CD4-positive, alpha-beta T cell (primary cell): Measurements from ENCODE around the gene SPDEF. TPM values are rescaled to one million over a fixed set of nuclear protein-coding genes. Genes with fewer than 3 reads are reported as not detected.

Experiments
- ATAC-seq: fragments of 200-7000 bp; cut with Tn5 transposase; one replicate; pipeline ENCODE4 v1.10.0; 2022; ENCODE audit warnings: mild to moderate bottlenecking; ENCODE audit not compliant: poor library complexity
- CTCF ChIA-PET: fragments of 350-600 bp; sonication (Branson Sonifier 250); formaldehyde crosslinking; loops from one replicate; lab custom pipeline; 2021; ENCODE audit warnings: antibody characterized with exemption, inconsistent platforms; lab: Charles Lee
- POLR2A ChIA-PET: fragments of 350-600 bp; sonication (Branson Sonifier 250); formaldehyde crosslinking; loops from one replicate; lab custom pipeline; 2021; ENCODE audit warnings: antibody characterized with exemption, inconsistent platforms; lab: Charles Lee
- DNase-seq, 14 experiments: peaks; one replicate each; pipeline ENCODE4 v3.0.0-alpha.2; 2013 to 2020; ENCODE audit warnings: mixed read lengths in 2 of 14
- H3K27ac ChIP-seq, 2 donors: one replicate each; pipeline versions ENCODE4 v1.5.1 to v1.7.0; 2013; ENCODE audit warnings: low read length in 2 of 2, low read depth in 1 of 2, mild to moderate bottlenecking in 1 of 2
- H3K27me3 ChIP-seq, 2 experiments: 1 replicate in 1 of 2; 2 replicates in 1 of 2; pipeline versions ENCODE4 v1.6.1 to v1.7.0; 2013; ENCODE audit warnings: low read length in 2 of 2, control low read depth in 1 of 2, mild to moderate bottlenecking in 1 of 2, moderate library complexity in 1 of 2; ENCODE audit not compliant: insufficient read depth in 2 of 2, control insufficient read depth in 1 of 2
- H3K36me3 ChIP-seq: one replicate; pipeline ENCODE4 v1.6.1; 2013; ENCODE audit warnings: low read length, control low read depth; ENCODE audit not compliant: insufficient read depth
- H3K4me1 ChIP-seq: one replicate; pipeline ENCODE4 v1.6.1; 2013; ENCODE audit warnings: low read length, control low read depth; ENCODE audit not compliant: insufficient read depth
- H3K4me3 ChIP-seq: one replicate; pipeline ENCODE4 v1.5.1; 2013; ENCODE audit warnings: mild to moderate bottlenecking, low read length, moderate library complexity
- H3K9me3 ChIP-seq, 2 experiments: 1 replicate in 1 of 2; 2 replicates in 1 of 2; pipeline versions ENCODE4 v1.6.1 to v1.7.0; 2013; ENCODE audit warnings: low read length in 2 of 2, mild to moderate bottlenecking in 2 of 2, control low read depth in 1 of 2, moderate library complexity in 1 of 2; ENCODE audit not compliant: control insufficient read depth in 1 of 2, insufficient read depth in 1 of 2
- H3K27ac Mint-ChIP-seq: one replicate; pipeline ENCODE4 v1.8.0; 2020; ENCODE audit warnings: mixed read lengths
- H3K27me3 Mint-ChIP-seq: one replicate; pipeline ENCODE4 v1.8.0; 2021; ENCODE audit warnings: mixed read lengths
- H3K36me3 Mint-ChIP-seq: one replicate; pipeline ENCODE4 v1.8.0; 2021; ENCODE audit warnings: low read depth, mixed read lengths
- H3K4me1 Mint-ChIP-seq: one replicate; pipeline ENCODE4 v1.8.0; 2021; ENCODE audit warnings: low read depth, mixed read lengths
- H3K4me3 Mint-ChIP-seq: one replicate; pipeline ENCODE4 v1.8.0; 2020; ENCODE audit warnings: mild to moderate bottlenecking, mixed read lengths
- H3K9me3 Mint-ChIP-seq: one replicate; pipeline ENCODE4 v1.8.0; 2020; ENCODE audit warnings: mixed read lengths
- CTCF ChIP-seq: fragments of 200-600 bp; IDR thresholded peaks from one replicate; pipeline ENCODE4 v1.8.0; 2022; ENCODE audit warnings: antibody characterized with exemption, mild to moderate bottlenecking
- intact Hi-C, 2 experiments: fragments of 100-400 bp; cut with DNase I in 1 of 2; cut with micrococcal nuclease in 1 of 2; formaldehyde crosslinking; loops; one replicate each; pipeline versions ENCODE4 v1.15.1 to v1.9.0; 2023 to 2025; cut with DNase I, micrococcal nuclease
- total RNA-seq, 174 experiments: library from RNA in 2 of 174; stranded (reverse) in 2 of 174; gene quantifications; one replicate each; pipeline ENCODE4 v1.2.3 and lab custom pipeline; 2021 to 2026

SPDEF gene
- total RNA-seq, 2 experiments from 2014 or later, result 0.17 to 0.36 TPM

DNA sequence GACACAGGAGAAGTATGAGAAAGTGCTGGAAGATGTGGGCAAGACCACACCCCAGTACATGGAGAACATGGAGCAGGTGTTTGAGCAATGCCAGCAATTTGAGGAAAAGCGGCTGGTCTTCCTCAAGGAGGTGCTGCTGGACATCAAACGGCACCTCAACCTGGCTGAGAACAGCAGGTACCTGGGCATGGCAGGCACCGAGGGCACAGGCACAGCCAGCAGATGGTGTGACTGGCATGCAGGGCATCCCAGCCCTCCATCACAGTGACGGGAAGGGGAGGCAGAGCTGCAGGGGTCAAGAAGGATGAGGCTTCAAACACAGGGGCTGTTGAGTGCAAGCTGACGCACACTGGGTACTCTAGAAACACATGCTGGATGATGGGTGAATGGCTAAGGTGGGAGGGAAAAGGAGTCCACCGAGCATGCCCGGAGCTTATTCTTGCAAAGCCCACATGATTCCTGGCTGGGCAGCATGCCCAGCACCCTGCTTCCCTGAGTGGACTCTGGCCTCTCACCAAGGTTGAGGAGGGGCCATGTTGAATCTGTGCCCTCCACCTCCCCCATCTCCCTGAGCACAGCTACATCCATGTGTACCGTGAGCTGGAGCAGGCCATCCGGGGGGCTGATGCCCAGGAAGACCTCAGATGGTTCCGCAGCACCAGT, 26.3 kb downstream of the SPDEF start:
- intact Hi-C loops, result loop anchor here in 1 of 2 experiments (5.0 to 10.0 kb wide), 8 partner anchors 102 to 745 kb away; partner anchors contain the start of genes ANKS1A, BLTP3A, HMGA1 and ILRUN
- POLR2A ChIA-PET, result no interaction called here
- DNase-seq (no peak), ATAC-seq (no peak)
- Histone ChIP-seq H3K27me3 (no peaks in the 10 kb centered on the region), H3K9me3 (no peaks in the 10 kb centered on the region), H3K4me3 (no peak overlapping the region), H3K27ac (no peak overlapping the region), H3K36me3 (no peaks in the 10 kb centered on the region), H3K4me1 (peaks cover 15% of the 10 kb centered on the region)
- H3K27me3 Mint-ChIP-seq, result no peaks in the 10 kb centered on the region
- CTCF ChIA-PET, result no interaction called here
- TF ChIP-seq CTCF, result no peak
- H3K4me3 Mint-ChIP-seq, result no peak overlapping the region
- no peak overlapping the region for H3K27ac Mint-ChIP-seq
- H3K9me3 Mint-ChIP-seq, result no peaks in the 10 kb centered on the region
- peaks cover 11% of the 10 kb centered on the region for H3K4me1 Mint-ChIP-seq
- no peaks in the 10 kb centered on the region for H3K36me3 Mint-ChIP-seq

GRCh38 chr6:34528996-34529664, 27.0 kb downstream of the SPDEF start:
- Mint-ChIP-seq H3K4me1 (peaks cover 11% of the 10 kb centered on the region), H3K9me3 (no peaks in the 10 kb centered on the region), H3K4me3 (no peak overlapping the region), H3K27ac (no peak overlapping the region), H3K27me3 (no peaks in the 10 kb centered on the region), H3K36me3 (no peaks in the 10 kb centered on the region)
- CTCF ChIA-PET, result no interaction called here
- no peaks in the 10 kb centered on the region for H3K27me3 ChIP-seq
- no peaks in the 10 kb centered on the region for H3K9me3 ChIP-seq
- H3K4me3 ChIP-seq, result no peak overlapping the region
- no peak overlapping the region for H3K27ac ChIP-seq
- peaks cover 15% of the 10 kb centered on the region for H3K4me1 ChIP-seq
- TF ChIP-seq CTCF, result no peak
- ATAC-seq, result no peak
- POLR2A ChIA-PET, result no interaction called here
- H3K36me3 ChIP-seq, result no peaks in the 10 kb centered on the region
- no peak for DNase-seq
- intact Hi-C loops, result loop anchor here in 1 of 2 experiments (5.0 to 10.0 kb wide), 8 partner anchors 102 to 744 kb away; partner anchors contain the start of genes ANKS1A, BLTP3A, HMGA1 and ILRUN

DNA sequence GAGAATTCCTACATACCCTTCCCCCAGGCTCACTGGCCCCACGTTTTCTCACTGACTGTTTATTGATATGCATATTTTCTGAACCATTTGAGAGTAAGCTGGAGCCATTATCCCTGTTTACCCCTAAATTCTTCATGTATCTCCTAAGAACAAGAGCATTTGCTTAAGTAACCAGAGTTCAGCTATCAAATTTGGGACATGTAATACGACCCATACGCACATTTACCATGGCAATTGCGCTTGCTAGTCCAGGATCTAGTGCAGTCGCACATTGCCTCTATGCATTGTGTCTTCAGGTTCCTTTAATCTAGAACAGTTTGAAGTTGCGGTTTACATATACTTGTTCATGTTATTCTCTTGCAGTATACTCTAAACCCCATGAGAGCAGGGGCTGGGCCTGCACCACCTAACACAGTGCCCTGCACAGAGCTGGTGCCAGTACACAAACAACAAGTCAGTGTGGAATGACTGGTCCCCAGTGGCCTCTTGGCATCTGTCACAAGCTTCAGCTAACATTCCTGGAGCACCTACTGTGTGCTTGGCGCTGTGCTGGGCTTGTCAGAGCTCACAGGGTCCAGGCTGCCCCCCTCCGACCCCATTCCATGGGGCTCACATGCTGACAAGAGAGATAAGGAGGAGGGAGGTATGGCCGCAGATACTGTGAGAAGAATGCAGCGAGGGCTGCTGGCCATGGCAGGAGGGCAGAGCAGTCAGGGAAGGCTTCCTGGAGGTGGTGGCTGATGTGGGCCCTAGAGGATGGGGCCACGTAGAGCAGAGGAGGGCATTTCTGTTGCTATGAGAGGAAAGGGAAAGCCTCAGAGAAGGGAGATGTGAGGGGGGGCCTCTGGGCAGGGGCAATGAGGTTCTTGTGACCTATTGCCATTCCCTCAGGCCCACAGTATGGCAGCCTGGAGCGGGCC, 28.1 kb downstream of the SPDEF start:
- Mint-ChIP-seq H3K4me1 (peaks cover 11% of the 10 kb centered on the region), H3K27ac (peak overlapping the region; percentile 75), H3K27me3 (no peaks in the 10 kb centered on the region), H3K9me3 (no peaks in the 10 kb centered on the region), H3K36me3 (no peaks in the 10 kb centered on the region), H3K4me3 (no peak overlapping the region)
- no peak overlapping the region for H3K27ac ChIP-seq
- ChIA-PET POLR2A (interaction anchor here (0.6 to 2.0 kb wide), 3 partner anchors 72 to 896 kb away, joined by 3 to 5 read pairs (median 5); partner anchors contain the start of gene RPS10), CTCF (interaction anchor here (0.8 to 1.9 kb wide), 5 partner anchors 34 to 279 kb away, joined by 3 to 6 read pairs (median 3); partner anchors contain the start of gene BLTP3A)
- H3K9me3 ChIP-seq, result no peaks in the 10 kb centered on the region
- H3K4me3 ChIP-seq, result no peak overlapping the region
- intact Hi-C loops, result loop anchor here (1.0 to 10.0 kb wide), 10 partner anchors 81 to 743 kb away; partner anchors contain the start of genes ANKS1A (in 1 of the 2), BLTP3A (in 1 of the 2), HMGA1 (in 1 of the 2) and ILRUN (in 1 of the 2)
- no peak for DNase-seq
- no peaks in the 10 kb centered on the region for H3K27me3 ChIP-seq
- H3K4me1 ChIP-seq, result peaks cover 15% of the 10 kb centered on the region
- TF ChIP-seq CTCF, result no peak
- ATAC-seq, result no peak
- H3K36me3 ChIP-seq, result no peaks in the 10 kb centered on the region
